ENCODE results near the gene ASTE1. TPM values are rescaled to one million over a fixed set of nuclear protein-coding genes. Genes with fewer than 3 reads are reported as not detected.

The ASTE1 gene
- total RNA-seq, 1 donor from 2014 or later: 9.6 TPM

DNA sequence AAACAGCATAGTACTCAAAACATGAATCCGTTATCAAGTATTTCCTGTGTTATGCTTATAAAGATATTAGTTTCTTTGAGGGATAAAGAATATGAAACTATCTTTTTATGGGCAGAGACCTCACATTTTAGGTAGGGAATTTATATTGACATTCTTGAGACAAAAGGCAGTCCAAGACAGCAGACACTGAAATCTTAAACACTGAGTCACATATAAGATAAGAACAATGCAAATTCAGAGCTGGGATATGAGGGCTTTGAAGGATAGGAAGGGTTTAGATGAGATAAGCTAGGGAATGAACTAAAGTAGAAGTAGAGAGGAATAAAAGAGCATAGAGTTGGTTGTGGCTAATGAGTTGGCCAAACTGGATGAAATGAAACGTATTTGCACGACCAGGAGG lies 58.4 kb downstream of the ASTE1 start:
- no peak overlapping the region for H3K27ac Mint-ChIP-seq

DNA sequence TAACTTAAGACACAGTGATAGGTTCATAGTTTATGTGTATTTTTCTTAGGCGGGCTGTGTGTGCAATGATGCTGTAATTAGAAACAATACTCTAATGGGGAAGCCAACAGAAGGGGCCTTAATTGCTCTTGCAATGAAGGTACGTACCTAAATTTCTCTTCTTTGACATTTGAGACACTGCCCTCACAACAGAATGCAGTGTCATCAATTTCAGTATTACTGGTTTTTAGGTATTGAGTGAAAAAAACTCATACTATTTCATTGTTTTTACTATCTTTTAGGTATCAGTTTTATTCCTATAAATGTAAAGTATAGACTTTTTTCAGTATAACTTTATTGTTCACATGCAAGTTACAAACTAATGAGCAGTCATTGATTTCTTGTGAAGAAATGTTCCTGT lies 59.3 kb downstream of the ASTE1 start:
- no peak for DNase-seq (ENCODE audit: low spot score)

More for the DNA sequence above, 58.4 kb downstream of the ASTE1 start:
- no peak overlapping the region for H3K4me3 Mint-ChIP-seq
- peaks cover 14% of the 10 kb centered on the region for H3K4me1 Mint-ChIP-seq (ENCODE audit: low read depth)
- DNase-seq (ENCODE audit: low spot score): no peak
- peaks cover 39% of the 10 kb centered on the region for H3K36me3 Mint-ChIP-seq (ENCODE audit: low read depth)
- intact Hi-C loops (cut with micrococcal nuclease): no loop called here
- H3K27me3 Mint-ChIP-seq (ENCODE audit: insufficient read depth): no peaks in the 10 kb centered on the region
- no peaks in the 10 kb centered on the region for H3K9me3 Mint-ChIP-seq

DNA sequence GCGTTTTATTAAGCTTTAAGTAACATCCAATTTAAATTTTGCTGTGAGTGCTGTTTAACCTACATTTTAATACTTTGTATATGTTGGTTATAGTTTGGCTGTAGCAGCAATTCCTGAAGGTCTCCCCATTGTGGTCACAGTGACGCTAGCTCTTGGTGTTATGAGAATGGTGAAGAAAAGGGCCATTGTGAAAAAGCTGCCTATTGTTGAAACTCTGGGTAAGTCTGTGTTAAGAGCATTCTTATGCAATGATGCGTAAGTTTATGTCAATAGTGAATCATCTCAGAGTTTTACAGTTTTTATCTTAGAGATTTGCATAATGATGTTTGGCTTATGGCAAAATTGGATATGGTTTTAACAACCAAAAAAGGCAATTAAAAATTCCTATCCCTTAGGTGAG lies 62.7 kb downstream of the ASTE1 start:
- Mint-ChIP-seq H3K4me1 (ENCODE audit: low read depth) (no peaks in the 10 kb centered on the region), H3K9me3 (no peaks in the 10 kb centered on the region), H3K36me3 (ENCODE audit: low read depth) (peaks cover 44% of the 10 kb centered on the region), H3K27ac (no peak overlapping the region), H3K27me3 (ENCODE audit: insufficient read depth) (no peaks in the 10 kb centered on the region), H3K4me3 (no peak overlapping the region)
- intact Hi-C loops (cut with micrococcal nuclease): no loop called here
- DNase-seq (ENCODE audit: low spot score): no peak

More for the DNA sequence above, 59.3 kb downstream of the ASTE1 start:
- Mint-ChIP-seq H3K27me3 (ENCODE audit: insufficient read depth) (no peaks in the 10 kb centered on the region), H3K9me3 (no peaks in the 10 kb centered on the region), H3K27ac (no peak overlapping the region), H3K4me3 (no peak overlapping the region), H3K36me3 (ENCODE audit: low read depth) (peaks cover 32% of the 10 kb centered on the region), H3K4me1 (ENCODE audit: low read depth) (peaks cover 14% of the 10 kb centered on the region)
- intact Hi-C loops (cut with micrococcal nuclease): no loop called here

Other genes with a start within 250 kb of the ASTE1 start
- gene ATP2C1, start 132.7 kb downstream of the ASTE1 start, total RNA-seq: 66.1 and 70.0 TPM in 2 replicates
- gene NEK11, start 52 bp upstream of the ASTE1 start, total RNA-seq: 0.51 and 1.2 TPM in 2 replicates

Data from activated T-helper 1 cell treated with anti-CD3 and anti-CD28 coated beads, Interleukin-12 subunit alpha, Interleukin-12 subunit beta, Interleukin-2, Interleukin-4 antibody, amounts not matched to agents 30 ng/mL and 10 ng/mL and 1 ng/mL, durations not matched to agents 14 hours and 24 hours and 36 hours (primary cell).